ACHN (cell line): ENCODE results near the gene ARHGAP42.

Source experiments
- DNase-seq: peaks from one replicate; pipeline ENCODE4 v3.0.0-alpha.2; 2015
- in situ Hi-C: cut with HindIII; loops from 2 replicates; pipeline ENCODE4 v1.10.0; 2017; ENCODE audit warnings: low sequenced_read_pairs, low pct_ligation_motif_present, low pct_unique_long_range_greater_than_20kb

Gene ARHGAP42

GRCh38 chr11:100914415-100915110 lies 227.5 kb downstream of the ARHGAP42 start:
- no peak for DNase-seq
- in situ Hi-C loops, result no loop called here

DNA sequence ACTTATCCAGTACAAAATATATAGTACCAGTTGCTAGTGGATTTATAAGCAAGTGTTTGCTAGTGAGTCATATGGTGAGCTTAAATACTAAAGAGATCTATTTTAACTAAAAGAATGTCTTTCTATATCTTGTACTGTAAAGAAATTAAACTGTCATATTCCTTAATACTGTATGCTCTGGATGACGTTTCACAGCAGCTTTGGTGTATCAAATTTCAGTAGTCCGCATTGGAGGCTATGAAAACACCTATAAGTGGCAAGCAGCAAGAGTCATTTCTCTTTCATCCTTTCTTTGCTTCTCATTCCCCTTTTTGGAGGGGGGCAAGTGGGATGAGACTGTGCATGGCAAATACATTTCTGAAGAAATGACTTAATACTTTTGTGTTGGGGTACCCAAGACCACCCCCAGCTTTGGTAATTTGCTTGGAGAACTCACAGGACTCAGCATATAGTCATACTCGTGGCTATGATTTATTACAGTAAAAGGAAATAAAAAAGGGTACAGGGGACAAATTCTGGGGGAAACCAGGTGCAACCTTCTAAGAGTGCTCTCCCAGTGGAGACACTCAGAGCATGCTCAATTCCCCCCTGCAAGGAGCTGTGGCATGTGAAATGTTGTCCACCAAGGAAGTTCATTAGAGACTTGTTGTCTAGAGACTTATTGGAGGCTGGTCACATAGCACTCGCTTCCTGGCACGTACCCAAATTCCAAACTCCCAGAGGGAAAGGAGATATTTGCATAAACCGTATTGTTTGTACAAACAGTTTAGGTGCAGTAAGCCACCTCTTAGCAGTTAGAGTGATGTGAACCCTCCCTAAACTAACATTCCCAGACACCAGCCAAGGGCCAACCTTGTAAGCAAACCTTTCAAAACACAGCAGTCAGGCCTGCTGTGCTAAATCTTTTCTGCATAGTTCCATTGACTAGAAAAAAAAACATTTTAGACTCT lies 231.7 kb downstream of the ARHGAP42 start:
- no peak for DNase-seq
- in situ Hi-C loops, result no loop called here

- in situ Hi-C loops, result no loop called here
- DNase-seq, result no peak
Observed at GRCh38 chr11:100920593-100920992, 233.5 kb downstream of the ARHGAP42 start.

DNA sequence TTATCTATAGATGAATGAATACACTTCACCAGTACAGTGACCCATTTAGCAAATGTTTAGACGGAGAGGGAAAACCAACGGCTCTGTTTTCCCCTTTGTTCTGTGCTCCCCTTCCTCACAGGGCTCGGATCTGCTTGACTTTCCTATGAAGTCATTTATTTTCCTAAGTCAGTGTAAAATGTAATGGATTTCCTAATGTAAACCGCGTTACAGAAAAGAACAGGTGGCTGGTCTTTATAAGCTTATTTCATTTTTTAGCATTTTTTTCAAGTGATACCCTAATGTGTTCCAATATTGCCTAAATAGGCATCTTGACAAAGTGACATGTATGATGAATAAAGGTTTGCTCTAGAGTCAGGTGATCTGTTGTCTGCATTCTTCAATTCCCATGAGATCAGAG lies 235.0 kb downstream of the ARHGAP42 start:
- in situ Hi-C loops, result no loop called here
- DNase-seq, result no peak

- in situ Hi-C loops, result no loop called here
- no peak for DNase-seq
Observed at GRCh38 chr11:100923555-100923954, 236.5 kb downstream of the ARHGAP42 start.

DNA sequence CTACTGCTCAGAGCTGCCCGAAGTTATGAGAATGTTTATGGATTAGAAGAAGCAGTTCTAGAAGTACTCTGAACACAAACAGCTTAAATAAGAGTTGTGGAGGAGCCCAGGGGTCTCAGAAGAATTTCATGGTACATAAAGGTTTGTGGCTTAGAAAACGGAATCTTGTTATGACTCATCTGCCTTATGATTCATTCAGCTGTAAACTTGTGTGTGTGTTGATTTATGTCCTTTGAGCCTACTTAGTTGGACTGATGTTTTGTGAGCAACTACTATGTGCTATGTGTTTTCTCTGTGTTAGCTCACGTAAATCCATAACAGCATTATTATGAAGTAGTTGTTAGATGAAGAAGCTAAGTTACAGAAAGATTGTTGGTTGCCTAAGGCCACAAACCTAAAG lies 238.8 kb downstream of the ARHGAP42 start:
- peak; percentile 33 for DNase-seq
- in situ Hi-C loops, result no loop called here

- in situ Hi-C loops, result no loop called here
Observed at GRCh38 chr11:100927579-100927978, 240.5 kb downstream of the ARHGAP42 start.

DNA sequence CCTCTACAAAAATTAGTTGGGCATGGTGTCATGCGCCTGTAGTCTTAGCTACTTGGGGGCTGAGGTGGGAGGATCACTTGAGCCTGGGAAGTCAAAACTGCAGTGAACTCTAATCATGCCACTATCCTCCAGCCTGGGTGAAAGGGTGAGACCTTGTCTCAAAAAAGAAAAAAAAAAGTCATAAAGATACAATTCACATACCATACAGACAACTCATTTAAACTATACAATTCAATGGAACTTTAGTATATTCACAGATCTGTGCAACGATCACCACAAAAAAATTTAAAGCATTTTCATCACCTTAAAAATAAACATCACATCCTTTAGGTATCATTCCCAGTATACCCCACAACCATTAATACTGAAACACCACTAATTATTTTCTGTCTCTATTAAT lies 241.3 kb downstream of the ARHGAP42 start:
- no peak for DNase-seq
- in situ Hi-C loops, result no loop called here

More at GRCh38 chr11:100927579-100927978, 240.5 kb downstream of the ARHGAP42 start:
- DNase-seq, result no peak

GRCh38 chr11:100929377-100929776 lies 242.3 kb downstream of the ARHGAP42 start:
- DNase-seq, result no peak
- in situ Hi-C loops, result no loop called here

GRCh38 chr11:100930185-100930778 lies 243.2 kb downstream of the ARHGAP42 start:
- DNase-seq, result peak; percentile 67
- in situ Hi-C loops, result no loop called here

GRCh38 chr11:100932474-100933100 lies 245.5 kb downstream of the ARHGAP42 start:
- in situ Hi-C loops, result no loop called here

GRCh38 chr11:100936781-100937180 lies 249.7 kb downstream of the ARHGAP42 start:
- in situ Hi-C loops, result no loop called here
- no peak for DNase-seq

More at GRCh38 chr11:100932474-100933100, 245.5 kb downstream of the ARHGAP42 start:
- DNase-seq, result peak; percentile 53

DNA sequence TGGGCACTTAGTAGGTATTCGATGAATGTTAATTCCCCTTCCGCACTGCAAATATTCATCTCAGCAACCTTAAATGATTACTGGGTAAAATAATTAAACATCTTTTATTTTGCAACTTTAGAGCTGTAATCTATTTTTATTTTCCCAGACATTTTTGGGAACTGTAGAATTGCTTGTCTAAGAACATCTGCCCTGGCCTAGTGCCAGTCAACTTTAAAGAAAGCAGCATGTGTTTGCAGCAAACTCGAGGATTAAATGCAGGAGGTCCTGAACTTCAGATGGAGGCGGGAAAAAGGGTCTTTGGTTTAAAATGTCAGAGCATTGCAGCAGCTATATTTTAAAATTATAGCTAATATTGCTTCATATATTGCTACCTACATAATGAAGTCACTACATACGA lies 252.5 kb downstream of the ARHGAP42 start:
- DNase-seq, result no peak
- in situ Hi-C loops, result no loop called here

GRCh38 chr11:100940111-100940510 lies 253.0 kb downstream of the ARHGAP42 start:
- DNase-seq, result no peak
- in situ Hi-C loops, result no loop called here

- in situ Hi-C loops, result no loop called here
- DNase-seq, result no peak
Observed at GRCh38 chr11:100941033-100941432, 253.9 kb downstream of the ARHGAP42 start.

GRCh38 chr11:100942016-100942415 lies 254.9 kb downstream of the ARHGAP42 start:
- DNase-seq, result no peak
- in situ Hi-C loops, result no loop called here

DNA sequence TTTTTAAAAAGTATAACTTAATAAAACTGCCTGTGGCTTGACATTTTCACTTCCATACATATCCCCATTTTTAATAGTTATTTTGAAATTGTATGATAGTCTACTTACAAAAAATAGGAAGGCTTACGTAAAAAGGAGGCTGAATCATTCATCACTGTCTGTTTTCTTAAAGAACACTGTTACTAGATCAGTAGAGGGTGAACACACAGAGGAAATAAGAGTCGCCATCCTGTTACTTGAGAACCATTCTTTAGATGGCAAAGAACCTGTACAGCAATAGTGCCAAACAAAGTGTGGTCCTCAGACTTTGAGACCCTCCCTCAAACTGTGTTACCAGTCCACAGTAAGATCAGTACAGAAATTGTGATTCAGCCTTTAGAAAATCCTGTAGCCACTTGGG lies 261.8 kb downstream of the ARHGAP42 start:
- DNase-seq, result no peak
- in situ Hi-C loops, result no loop called here

DNA sequence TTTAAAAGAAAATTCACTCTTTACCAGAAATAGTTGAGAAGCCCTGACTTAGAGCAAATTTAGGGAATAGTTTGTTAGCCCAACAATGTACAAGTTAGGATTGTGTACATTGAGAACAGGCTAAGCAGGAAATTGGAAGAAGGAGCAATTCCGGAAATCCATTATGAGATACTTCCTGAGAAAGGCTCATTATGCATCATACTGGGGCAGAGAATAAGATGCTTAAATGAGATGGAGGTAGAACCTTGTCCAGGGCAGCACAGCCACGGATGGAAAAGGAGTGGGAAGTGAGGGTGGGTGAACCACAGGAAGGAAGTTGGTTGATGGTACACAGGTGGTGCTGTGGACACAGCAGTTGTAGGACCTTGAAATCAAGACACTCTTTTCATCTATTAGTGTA lies 262.4 kb downstream of the ARHGAP42 start:
- no peak for DNase-seq
- in situ Hi-C loops, result no loop called here

- DNase-seq, result no peak
- in situ Hi-C loops, result no loop called here
Observed at GRCh38 chr11:100955318-100955717, 268.2 kb downstream of the ARHGAP42 start.
